ENCODE measurements around the gene UNK.
A peak's percentile ranks its signal among the peaks of the same experiment; 100 is the strongest.

UNK gene

DNA sequence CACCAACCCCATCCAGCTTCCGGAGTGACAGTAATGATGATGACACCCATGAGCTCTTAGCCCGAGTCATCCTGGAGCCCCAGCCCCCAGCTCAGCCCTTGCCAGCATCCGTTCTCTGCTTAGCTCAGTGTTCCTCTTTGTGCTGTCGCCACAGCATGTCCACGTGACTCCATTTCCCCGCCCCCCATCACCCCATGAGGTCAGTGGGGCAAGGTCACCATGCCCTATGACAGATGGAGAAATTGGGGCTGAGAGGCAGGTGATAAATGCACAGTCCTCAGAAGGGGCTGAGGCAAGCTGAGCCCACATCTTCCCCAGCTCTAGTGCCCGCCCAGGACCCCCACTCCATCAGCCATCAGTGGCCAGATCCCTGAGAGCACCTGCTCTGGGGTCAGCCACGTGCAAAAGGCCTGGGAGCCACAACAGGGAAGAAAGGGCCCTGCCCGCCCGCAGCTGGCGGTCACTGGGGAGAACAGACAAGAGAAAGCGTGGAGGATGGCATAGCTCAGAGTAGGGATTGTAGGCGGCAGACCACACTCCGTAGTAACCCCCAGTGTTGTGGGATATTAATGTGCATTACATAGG, 46.3 kb upstream of the UNK start:
- no peak for TF ChIP-seq CSDC2 (CRISPR knock-in tag; IDR thresholded peaks at IDR 0.05)
- TF ChIP-seq TOX (CRISPR knock-in tag; IDR thresholded peaks at IDR 0.05; ENCODE audit: borderline replicate concordance) = no peak
- no peak for TF ChIP-seq ZFP3 (CRISPR knock-in tag; IDR thresholded peaks at IDR 0.05)
- no peak for TF ChIP-seq ZFP30 (CRISPR knock-in tag; IDR thresholded peaks at IDR 0.05)
- no peak for TF ChIP-seq OSR1 (CRISPR knock-in tag; IDR thresholded peaks at IDR 0.05)
- TF ChIP-seq, protein P1, sequence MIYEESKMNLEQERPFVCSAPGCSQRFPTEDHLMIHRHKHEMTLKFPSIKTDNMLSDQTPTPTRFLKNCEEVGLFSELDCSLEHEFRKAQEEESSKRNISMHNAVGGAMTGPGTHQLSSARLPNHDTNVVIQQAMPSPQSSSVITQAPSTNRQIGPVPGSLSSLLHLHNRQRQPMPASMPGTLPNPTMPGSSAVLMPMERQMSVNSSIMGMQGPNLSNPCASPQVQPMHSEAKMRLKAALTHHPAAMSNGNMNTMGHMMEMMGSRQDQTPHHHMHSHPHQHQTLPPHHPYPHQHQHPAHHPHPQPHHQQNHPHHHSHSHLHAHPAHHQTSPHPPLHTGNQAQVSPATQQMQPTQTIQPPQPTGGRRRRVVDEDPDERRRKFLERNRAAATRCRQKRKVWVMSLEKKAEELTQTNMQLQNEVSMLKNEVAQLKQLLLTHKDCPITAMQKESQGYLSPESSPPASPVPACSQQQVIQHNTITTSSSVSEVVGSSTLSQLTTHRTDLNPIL (CRISPR knock-in tag; IDR thresholded peaks at IDR 0.05; ENCODE audit: low read depth) = no peak
- no peak for TF ChIP-seq SNAI2 (CRISPR knock-in tag; IDR thresholded peaks at IDR 0.05)
- TF ChIP-seq, protein P2, sequence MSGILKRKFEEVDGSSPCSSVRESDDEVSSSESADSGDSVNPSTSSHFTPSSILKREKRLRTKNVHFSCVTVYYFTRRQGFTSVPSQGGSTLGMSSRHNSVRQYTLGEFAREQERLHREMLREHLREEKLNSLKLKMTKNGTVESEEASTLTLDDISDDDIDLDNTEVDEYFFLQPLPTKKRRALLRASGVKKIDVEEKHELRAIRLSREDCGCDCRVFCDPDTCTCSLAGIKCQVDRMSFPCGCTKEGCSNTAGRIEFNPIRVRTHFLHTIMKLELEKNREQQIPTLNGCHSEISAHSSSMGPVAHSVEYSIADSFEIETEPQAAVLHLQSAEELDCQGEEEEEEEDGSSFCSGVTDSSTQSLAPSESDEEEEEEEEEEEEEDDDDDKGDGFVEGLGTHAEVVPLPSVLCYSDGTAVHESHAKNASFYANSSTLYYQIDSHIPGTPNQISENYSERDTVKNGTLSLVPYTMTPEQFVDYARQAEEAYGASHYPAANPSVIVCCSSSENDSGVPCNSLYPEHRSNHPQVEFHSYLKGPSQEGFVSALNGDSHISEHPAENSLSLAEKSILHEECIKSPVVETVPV (CRISPR knock-in tag; IDR thresholded peaks at IDR 0.05) = no peak
- no peak for TF ChIP-seq TCF4 (CRISPR knock-in tag; IDR thresholded peaks at IDR 0.05; ENCODE audit: borderline replicate concordance)
- TF ChIP-seq ZNF8 (CRISPR knock-in tag; IDR thresholded peaks at IDR 0.05) = no peak
- TF ChIP-seq ZC3H10 (CRISPR knock-in tag; IDR thresholded peaks at IDR 0.05) = no peak
- no peak for TF ChIP-seq BACH2 (CRISPR knock-in tag; IDR thresholded peaks at IDR 0.05; ENCODE audit: borderline replicate concordance)
- TF ChIP-seq PPARA (CRISPR knock-in tag; IDR thresholded peaks at IDR 0.05; ENCODE audit: borderline replicate concordance) = no peak
- TF ChIP-seq ESRRG (CRISPR knock-in tag; IDR thresholded peaks at IDR 0.05) = no peak
- TF ChIP-seq ZNF565 (CRISPR knock-in tag; conservative IDR thresholded peaks at IDR 0.05; ENCODE audit: low read depth) = no peak
- no peak for TF ChIP-seq ZNF70 (CRISPR knock-in tag; IDR thresholded peaks at IDR 0.05)
- TF ChIP-seq, protein P3, sequence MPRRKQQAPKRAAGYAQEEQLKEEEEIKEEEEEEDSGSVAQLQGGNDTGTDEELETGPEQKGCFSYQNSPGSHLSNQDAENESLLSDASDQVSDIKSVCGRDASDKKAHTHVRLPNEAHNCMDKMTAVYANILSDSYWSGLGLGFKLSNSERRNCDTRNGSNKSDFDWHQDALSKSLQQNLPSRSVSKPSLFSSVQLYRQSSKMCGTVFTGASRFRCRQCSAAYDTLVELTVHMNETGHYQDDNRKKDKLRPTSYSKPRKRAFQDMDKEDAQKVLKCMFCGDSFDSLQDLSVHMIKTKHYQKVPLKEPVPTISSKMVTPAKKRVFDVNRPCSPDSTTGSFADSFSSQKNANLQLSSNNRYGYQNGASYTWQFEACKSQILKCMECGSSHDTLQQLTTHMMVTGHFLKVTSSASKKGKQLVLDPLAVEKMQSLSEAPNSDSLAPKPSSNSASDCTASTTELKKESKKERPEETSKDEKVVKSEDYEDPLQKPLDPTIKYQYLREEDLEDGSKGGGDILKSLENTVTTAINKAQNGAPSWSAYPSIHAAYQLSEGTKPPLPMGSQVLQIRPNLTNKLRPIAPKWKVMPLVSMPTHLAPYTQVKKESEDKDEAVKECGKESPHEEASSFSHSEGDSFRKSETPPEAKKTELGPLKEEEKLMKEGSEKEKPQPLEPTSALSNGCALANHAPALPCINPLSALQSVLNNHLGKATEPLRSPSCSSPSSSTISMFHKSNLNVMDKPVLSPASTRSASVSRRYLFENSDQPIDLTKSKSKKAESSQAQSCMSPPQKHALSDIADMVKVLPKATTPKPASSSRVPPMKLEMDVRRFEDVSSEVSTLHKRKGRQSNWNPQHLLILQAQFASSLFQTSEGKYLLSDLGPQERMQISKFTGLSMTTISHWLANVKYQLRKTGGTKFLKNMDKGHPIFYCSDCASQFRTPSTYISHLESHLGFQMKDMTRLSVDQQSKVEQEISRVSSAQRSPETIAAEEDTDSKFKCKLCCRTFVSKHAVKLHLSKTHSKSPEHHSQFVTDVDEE (CRISPR knock-in tag; IDR thresholded peaks at IDR 0.05) = no peak
- peak; percentile 11; the same call in 1 of the 3 replicates for ATAC-seq

DNA sequence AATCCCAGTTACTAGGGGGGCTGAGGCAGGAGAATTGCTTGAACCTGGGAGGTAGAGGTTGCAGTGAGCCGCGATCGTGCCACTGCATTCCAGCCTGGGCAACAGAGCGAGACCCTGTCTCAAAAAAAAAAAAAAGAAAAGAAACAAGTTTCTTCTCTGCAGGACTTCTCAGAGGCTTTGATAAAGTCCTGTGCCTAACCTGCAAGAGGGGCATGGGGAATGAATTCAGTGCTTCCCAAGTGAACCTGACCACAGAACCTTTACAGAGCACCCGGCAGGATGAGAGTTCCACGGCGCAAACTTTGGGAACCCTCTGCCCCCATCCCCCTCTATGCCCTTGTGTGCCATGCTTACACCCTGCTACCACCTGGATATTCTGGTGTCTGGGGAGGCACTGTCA, 45.4 kb upstream of the UNK start:
- no peak for TF ChIP-seq ZFP3 (CRISPR knock-in tag; IDR thresholded peaks at IDR 0.05)
- no peak for TF ChIP-seq ZFP30 (CRISPR knock-in tag; IDR thresholded peaks at IDR 0.05)
- no peak for TF ChIP-seq ZNF8 (CRISPR knock-in tag; IDR thresholded peaks at IDR 0.05)
- TF ChIP-seq ZC3H10 (CRISPR knock-in tag; IDR thresholded peaks at IDR 0.05) = no peak
- no peak for TF ChIP-seq GLIS3 (CRISPR knock-in tag; IDR thresholded peaks at IDR 0.05)
- TF ChIP-seq, protein P2 (CRISPR knock-in tag; IDR thresholded peaks at IDR 0.05) = no peak
- no peak for TF ChIP-seq ISL1 (CRISPR knock-in tag; IDR thresholded peaks at IDR 0.05)
- TF ChIP-seq, protein P3 (CRISPR knock-in tag; IDR thresholded peaks at IDR 0.05) = no peak
- no peak for TF ChIP-seq TCF4 (CRISPR knock-in tag; IDR thresholded peaks at IDR 0.05; ENCODE audit: borderline replicate concordance)
- TF ChIP-seq TOX (CRISPR knock-in tag; IDR thresholded peaks at IDR 0.05; ENCODE audit: borderline replicate concordance) = no peak
- TF ChIP-seq CSDC2 (CRISPR knock-in tag; IDR thresholded peaks at IDR 0.05) = no peak
- TF ChIP-seq PPARA (CRISPR knock-in tag; IDR thresholded peaks at IDR 0.05; ENCODE audit: borderline replicate concordance) = no peak
- TF ChIP-seq RARB (CRISPR knock-in tag; IDR thresholded peaks at IDR 0.05) = no peak
- no peak for TF ChIP-seq ARNTL (CRISPR knock-in tag; IDR thresholded peaks at IDR 0.05; ENCODE audit: borderline replicate concordance, low read depth)
- no peak for TF ChIP-seq OSR1 (CRISPR knock-in tag; IDR thresholded peaks at IDR 0.05)
- TF ChIP-seq, protein P1 (CRISPR knock-in tag; IDR thresholded peaks at IDR 0.05; ENCODE audit: low read depth) = no peak
- TF ChIP-seq ZNF565 (CRISPR knock-in tag; conservative IDR thresholded peaks at IDR 0.05; ENCODE audit: low read depth) = no peak
- TF ChIP-seq ESRRG (CRISPR knock-in tag; IDR thresholded peaks at IDR 0.05) = no peak
- no peak for ATAC-seq

Measured in SK-N-SH treated with all-trans-retinoic acid at 6 μM for 48 hours (cell line).